ENCODE data around the gene DOHH.

Gene DOHH

GRCh38 chr19:3477951-3478350 is 22.5 kb downstream of the DOHH start:
- DNase-seq (ENCODE audit: low read depth), result no peak

GRCh38 chr19:3477506-3477905 is 23.0 kb downstream of the DOHH start:
- no peak for DNase-seq (ENCODE audit: low read depth)

- no peak for DNase-seq (ENCODE audit: low read depth)
Measured at GRCh38 chr19:3476830-3477229, 23.6 kb downstream of the DOHH start.

- no peak for DNase-seq (ENCODE audit: low read depth)
Measured at GRCh38 chr19:3475449-3475848, 25.0 kb downstream of the DOHH start.

GRCh38 chr19:3474614-3475013 is 25.9 kb downstream of the DOHH start:
- DNase-seq (ENCODE audit: low read depth), result no peak

- DNase-seq (ENCODE audit: low read depth), result no peak
Measured at GRCh38 chr19:3474010-3474409, 26.5 kb downstream of the DOHH start.

GRCh38 chr19:3471954-3472655 is 28.4 kb downstream of the DOHH start:
- no peak for DNase-seq (ENCODE audit: low read depth)

- DNase-seq (ENCODE audit: low read depth), result no peak
Measured at GRCh38 chr19:3470500-3471128, 29.9 kb downstream of the DOHH start.

- no peak for DNase-seq (ENCODE audit: low read depth)
Measured at GRCh38 chr19:3469638-3470499, 30.6 kb downstream of the DOHH start.

- DNase-seq (ENCODE audit: low read depth), result no peak
Measured at GRCh38 chr19:3468211-3468610, 32.3 kb downstream of the DOHH start.

GRCh38 chr19:3467437-3468198 is 32.9 kb downstream of the DOHH start:
- no peak for DNase-seq (ENCODE audit: low read depth)

- no peak for DNase-seq (ENCODE audit: low read depth)
Measured at GRCh38 chr19:3466635-3467034, 33.8 kb downstream of the DOHH start.

GRCh38 chr19:3465552-3465951 is 34.9 kb downstream of the DOHH start:
- DNase-seq (ENCODE audit: low read depth), result no peak

- DNase-seq (ENCODE audit: low read depth), result no peak
Measured at GRCh38 chr19:3464587-3465235, 35.8 kb downstream of the DOHH start.

- DNase-seq (ENCODE audit: low read depth), result no peak
Measured at GRCh38 chr19:3463714-3464586, 36.5 kb downstream of the DOHH start.

- no peak for DNase-seq (ENCODE audit: low read depth)
Measured at GRCh38 chr19:3462991-3463713, 37.3 kb downstream of the DOHH start.

- no peak for DNase-seq (ENCODE audit: low read depth)
Measured at GRCh38 chr19:3459965-3460582, 40.4 kb downstream of the DOHH start.

GRCh38 chr19:3459089-3459881 is 41.2 kb downstream of the DOHH start:
- no peak for DNase-seq (ENCODE audit: low read depth)

Measured in HS-5 (cell line).